OCI-LY1 (cell line): ENCODE data around the gene THSD7A.

Source experiments
- CTCF ChIP-seq: fragments of 200-600 bp; sonication (generic), shearing (Covaris generic); IDR thresholded peaks from 2 replicates; pipeline ENCODE4 v1.5.1; 2017; ENCODE audit warnings: mild to moderate bottlenecking, antibody characterized with exemption, low read length, moderate library complexity, mixed read lengths
- EZH2 ChIP-seq: fragments of 200-600 bp; sonication (generic), shearing (Covaris generic); IDR thresholded peaks from 2 replicates; pipeline ENCODE4 v1.8.0; 2017; ENCODE audit warnings: borderline replicate concordance, mixed run types, mild to moderate bottlenecking, antibody characterized with exemption, low read length, moderate library complexity, mixed read lengths

- TF ChIP-seq CTCF (no peak), EZH2 (no peak)
Measured at GRCh38 chr7:11570205-11570604, 261.8 kb downstream of the THSD7A start.
